HG03135 (cell line): ENCODE measurements around the gene MUC2.

Experiments used
- ATAC-seq: cut with Tn5 transposase; IDR thresholded peaks from one replicate; pipeline ENCODE4 v1.9.1; 2021; ENCODE audit warnings: mild to moderate bottlenecking, moderate library complexity; ENCODE audit not compliant: unreplicated experiment

Gene MUC2

GRCh38 chr11:1085440-1086170, 10.9 kb downstream of the MUC2 start:
- ATAC-seq: no peak

- ATAC-seq: no peak
These were observed 11.8 kb downstream of the MUC2 start for GRCh38 chr11:1086171-1087102.

DNA sequence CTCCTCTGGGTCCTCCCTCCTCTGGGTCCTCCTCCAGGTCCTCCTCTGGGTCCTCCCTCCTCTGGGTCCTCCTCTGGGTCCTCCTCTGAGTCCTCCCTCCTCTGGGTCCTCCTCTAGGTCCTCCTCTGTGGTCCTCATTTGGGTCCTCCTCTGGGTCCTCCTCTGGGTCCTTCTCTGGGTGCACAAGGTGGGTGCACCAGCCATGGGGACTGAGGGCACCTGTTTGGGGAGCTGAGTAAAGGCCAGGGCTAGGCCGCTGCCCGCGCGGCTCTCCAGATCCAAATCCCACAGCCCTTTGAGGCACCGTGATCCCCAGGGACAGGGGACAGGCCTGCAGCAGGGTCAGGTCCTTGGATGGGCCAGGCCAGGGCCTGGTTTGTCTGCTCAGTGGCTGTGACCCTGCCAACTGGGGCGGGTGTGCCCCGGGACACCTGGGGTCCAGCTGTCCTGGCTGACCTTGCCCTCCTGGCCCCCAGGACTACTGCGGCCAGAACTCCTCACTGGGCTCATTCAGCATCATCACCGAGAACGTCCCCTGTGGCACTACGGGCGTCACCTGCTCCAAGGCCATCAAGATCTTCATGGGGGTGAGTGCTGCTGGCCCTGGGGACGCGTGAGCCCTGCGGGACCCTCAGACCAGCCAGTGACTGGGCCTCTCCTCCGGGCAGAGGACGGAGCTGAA, 12.7 kb downstream of the MUC2 start:
- ATAC-seq: no peak

- no peak for ATAC-seq
These were observed 13.6 kb downstream of the MUC2 start for GRCh38 chr11:1087961-1088926.

DNA sequence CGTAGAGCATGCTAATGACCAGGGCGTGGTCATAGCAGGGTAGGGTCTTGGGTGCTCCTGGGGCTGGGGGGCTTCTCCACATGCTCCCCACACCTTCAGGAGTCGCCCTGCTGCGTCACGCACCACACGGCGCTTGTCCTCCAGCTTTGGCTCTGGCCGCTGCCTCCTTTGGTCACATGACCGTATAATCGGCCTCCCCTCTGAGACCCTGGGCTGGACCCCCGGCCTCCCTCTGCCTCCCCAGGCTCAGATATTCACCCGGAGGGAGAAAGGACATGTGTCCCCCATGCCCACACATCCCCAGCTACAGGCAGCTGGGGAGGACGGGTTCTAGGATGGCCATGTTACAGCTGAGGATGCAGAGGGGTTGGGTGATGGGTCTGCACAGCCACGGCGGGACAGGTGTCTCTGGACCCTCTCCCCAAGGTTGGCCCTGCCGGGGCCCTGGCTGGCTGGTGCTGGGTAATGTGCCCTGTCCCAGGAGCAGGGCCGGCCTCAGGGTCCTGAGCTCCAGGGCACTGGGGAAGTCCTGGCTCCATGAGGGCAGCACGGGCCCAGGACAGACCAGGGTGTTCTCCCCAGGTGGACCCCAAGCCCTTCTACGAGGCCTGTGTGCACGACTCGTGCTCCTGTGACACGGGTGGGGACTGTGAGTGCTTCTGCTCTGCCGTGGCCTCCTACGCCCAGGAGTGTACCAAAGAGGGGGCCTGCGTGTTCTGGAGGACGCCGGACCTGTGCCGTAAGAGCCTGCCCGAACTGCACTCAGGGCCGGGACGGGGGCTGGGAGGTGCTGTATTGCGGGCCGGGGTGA, 14.5 kb downstream of the MUC2 start:
- no peak for ATAC-seq

DNA sequence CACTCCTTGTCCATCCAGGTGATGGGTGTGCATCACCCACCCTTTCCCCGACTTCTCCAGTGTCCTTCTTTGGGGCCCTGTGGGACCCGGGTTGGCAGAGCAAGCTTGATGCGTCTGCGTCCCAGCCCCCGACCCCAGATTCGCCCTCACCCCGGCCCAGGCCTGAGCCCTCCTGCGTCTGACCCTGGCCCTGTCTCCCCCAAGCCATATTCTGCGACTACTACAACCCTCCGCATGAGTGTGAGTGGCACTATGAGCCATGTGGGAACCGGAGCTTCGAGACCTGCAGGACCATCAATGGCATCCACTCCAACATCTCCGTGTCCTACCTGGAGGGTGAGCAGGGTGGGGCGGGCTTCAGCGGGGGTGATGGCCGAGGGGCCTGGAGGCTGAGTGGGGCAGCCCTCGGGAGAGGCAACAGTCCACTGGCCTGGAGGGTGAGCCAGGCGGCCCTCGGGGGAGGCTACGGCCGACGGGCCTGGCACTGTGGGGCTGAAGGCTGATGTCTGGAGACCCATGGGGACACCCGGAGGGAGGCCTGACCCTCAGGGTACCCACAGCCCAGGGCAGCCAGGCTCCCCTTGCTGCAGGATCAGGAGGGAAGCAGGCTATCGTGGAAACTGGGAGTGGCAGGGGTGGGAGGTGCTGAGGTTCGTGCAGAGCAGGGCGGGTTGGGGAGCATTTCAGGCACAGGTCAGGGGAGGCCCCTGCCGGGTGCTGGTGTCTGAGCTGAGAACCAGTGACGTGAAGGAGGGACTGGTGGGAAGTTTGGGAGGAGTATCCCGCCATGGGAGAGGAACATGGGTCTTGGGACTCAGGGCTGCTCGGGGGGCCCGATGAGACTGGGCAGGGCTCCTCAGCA, 15.3 kb downstream of the MUC2 start:
- ATAC-seq: no peak

- no peak for ATAC-seq
These were observed 16.1 kb downstream of the MUC2 start for GRCh38 chr11:1090600-1091331.

- no peak for ATAC-seq
These were observed 16.8 kb downstream of the MUC2 start for GRCh38 chr11:1091332-1092083.

- ATAC-seq: no peak
These were observed 17.5 kb downstream of the MUC2 start for GRCh38 chr11:1092145-1092670.

- no peak for ATAC-seq
These were observed 18.2 kb downstream of the MUC2 start for GRCh38 chr11:1092919-1093318.

DNA sequence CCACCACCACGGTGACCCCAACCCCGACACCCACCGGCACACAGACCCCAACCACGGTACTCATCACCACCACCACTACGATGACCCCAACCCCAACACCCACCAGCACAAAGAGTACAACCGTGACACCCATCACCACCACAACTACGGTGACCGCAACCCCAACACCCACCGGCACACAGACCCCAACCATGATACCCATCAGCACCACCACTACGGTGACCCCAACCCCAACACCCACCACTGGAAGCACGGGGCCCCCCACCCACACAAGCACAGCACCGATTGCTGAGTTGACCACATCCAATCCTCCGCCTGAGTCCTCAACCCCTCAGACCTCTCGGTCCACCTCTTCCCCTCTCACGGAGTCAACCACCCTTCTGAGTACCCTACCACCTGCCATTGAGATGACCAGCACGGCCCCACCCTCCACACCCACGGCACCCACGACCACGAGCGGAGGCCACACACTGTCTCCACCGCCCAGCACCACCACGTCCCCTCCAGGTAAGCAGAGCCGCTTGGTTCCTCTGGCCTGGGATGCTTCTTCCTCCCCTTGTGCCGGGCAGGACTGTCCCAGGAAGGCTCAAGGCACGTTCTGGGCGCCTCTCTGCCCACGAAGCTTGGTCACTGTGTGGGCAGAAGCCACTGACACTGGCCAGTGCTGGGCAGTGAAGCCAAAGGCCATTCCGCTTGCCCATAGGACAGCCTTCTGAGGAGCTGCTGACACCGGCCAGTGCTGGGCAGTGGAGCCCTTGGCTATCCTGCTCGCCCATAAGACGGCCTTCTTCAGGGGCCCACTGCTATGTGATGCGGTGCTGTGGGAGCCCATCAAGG, 25.1 kb downstream of the MUC2 start:
- no peak for ATAC-seq

- ATAC-seq: no peak
These were observed 26.0 kb downstream of the MUC2 start for GRCh38 chr11:1100417-1101245.

DNA sequence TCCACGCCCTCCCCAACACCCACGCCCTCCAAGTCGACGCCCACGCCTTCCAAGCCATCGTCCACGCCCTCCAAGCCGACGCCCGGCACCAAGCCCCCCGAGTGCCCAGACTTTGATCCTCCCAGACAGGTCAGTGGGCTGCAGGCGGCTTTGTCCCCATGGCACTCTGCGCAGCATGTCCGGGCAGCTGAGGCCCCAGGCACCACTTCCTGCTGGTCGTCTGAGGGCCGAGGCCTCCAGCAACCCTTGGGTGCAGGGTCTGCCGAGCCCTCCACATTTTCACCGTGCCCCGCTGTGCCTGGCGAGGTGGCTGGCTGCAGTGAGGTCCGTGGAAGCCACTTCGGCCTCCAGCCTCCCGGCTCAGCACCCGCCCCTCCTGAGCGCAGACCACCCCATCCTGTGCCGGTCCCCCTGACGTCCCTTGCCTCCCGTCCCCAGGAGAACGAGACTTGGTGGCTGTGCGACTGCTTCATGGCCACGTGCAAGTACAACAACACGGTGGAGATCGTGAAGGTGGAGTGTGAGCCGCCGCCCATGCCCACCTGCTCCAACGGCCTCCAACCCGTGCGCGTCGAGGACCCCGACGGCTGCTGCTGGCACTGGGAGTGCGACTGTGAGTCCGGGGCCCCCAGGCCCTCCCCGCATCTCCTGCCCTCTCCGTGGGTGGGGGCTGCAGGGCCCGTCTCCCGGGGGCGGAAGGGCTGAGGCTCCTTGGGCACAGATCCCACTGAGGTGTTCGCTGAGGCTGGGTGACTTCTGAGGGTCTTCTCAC, 26.8 kb downstream of the MUC2 start:
- ATAC-seq: no peak

GRCh38 chr11:1102221-1102971, 27.7 kb downstream of the MUC2 start:
- no peak for ATAC-seq
